HUDEP-2 (cell line): ENCODE data around the gene SRP68.

Source experiments
- DNase-seq, 76 experiments: peaks; one replicate each; lab custom pipeline; 2025; ENCODE audit not compliant: unreplicated experiment in 76 of 76; lab: John Stamatoyannopoulos, UW

Gene SRP68

GRCh38 chr17:76004750-76005262 lies 67.5 kb downstream of the SRP68 start:
- no peak for DNase-seq

- no peak for DNase-seq
Measured at GRCh38 chr17:76003915-76004314, 68.4 kb downstream of the SRP68 start.

DNA sequence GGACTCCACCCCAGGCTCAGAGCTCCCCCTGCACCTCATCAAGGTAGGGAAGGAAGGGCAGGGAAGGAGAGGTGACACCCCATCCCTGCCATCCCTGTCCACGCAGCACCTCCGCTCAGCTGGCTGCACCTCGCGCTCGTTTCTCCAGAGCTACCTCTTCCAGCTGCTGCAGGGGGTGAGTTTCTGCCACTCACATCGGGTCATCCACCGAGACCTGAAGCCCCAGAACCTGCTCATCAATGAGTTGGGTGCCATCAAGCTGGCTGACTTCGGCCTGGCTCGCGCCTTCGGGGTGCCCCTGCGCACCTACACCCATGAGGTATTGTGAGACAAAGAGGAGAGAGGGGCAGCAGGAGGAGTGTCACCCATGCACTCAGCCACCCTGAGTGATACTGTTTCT lies 70.2 kb downstream of the SRP68 start:
- DNase-seq = no peak

- DNase-seq = no peak
Measured at GRCh38 chr17:76000755-76001521, 71.4 kb downstream of the SRP68 start, which contains the start of gene CDK3. Gene CDK3, plus strand, starts transcription at chr17:76000855. Its CDS starts 571 bp downstream, at chr17:76001426.

GRCh38 chr17:76000016-76000754 lies 72.1 kb downstream of the SRP68 start:
- peak in 57 of 76 experiments; percentile 6 to 70 (median 42) for DNase-seq

DNA sequence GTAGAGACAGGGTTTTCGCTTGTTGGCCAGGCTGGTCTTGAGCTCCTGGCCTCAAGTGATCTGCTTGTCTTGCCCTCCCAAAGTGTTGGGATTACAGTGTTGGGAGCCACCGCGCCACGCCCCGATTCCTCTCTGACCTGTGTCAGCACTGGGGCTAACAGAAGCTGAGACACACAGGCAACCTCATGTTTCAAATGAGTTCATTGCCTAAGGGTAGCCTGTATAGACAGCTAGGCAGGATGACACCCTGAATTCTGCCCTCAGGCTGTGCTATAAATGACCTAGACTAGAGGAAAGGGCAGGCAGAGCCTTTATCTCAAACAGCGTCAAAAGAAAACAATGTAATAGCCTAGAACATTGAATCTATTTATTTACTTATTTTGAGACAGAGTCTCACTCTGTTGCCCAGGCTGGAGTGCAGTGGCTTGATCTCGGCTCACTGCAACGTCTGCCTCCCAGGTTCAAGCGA lies 74.0 kb downstream of the SRP68 start:
- no peak for DNase-seq

DNA sequence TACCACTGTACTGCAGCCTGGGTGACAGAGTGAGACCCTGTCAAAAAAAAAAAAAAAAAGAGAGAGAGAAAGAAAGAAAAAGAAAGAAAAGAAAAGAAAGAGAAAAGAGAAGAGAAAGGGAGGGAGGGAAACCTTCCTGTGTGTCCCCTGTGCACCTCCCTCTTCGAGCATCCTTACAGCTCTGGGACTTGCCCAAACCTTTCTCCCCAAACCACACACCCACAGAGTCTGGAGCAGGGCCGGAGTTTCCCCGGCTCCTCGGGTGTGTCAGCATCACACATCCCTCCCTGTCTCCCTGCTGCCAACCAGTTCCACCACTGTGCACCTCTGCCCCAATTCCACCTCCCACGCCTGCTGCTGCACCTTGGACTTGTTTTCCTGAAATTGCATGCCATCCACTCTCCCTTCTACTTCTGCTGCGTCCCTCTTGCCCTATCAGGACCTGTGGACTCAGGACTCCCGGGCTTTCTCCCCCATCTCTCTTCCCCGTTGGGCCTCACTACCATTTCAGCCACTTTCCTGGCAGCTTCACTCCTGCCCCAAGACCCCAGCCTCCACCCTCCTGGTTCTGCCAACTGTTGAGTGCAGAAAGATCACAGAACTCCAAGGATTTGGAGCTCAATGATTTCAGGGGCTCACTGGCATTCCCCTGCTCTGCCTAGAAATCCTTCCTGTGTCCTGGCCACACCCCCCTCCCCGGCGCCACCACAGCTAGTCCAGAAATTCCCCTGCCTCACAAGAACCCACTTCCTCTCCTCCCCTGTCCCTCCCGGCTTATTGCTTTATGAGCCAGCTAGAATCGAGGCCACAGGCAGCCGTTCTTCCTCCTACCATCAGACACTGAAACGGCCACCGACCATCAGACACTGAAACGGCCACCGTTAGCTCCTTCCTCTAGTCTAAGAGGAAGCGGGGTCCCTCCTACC lies 75.4 kb downstream of the SRP68 start:
- DNase-seq = no peak

DNA sequence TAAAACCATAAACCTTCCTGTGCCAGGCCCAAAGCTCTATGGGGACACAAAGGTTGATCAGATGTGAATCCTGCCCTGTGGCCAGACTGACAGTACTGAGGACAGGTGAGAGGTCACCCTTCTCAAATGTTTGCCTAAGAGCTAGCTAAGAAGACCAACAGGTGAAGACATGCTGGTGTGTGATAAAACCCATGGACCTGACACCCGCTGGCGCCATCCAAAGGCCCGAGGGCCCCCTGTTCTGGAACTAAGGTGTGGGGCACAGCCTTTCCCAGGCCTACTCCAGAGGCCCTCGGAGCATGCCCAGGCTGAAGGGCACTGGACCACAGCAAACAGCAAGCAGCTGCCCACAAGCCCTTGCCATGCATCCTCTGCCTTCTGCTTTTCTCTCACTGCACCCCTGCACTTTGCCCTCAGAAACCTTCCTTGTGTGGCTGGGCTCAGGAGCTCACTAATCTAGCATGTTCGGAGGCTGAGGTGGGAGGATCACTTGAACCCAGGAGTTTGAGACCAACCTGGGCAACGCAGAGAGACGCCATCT lies 76.9 kb downstream of the SRP68 start:
- no peak for DNase-seq

DNA sequence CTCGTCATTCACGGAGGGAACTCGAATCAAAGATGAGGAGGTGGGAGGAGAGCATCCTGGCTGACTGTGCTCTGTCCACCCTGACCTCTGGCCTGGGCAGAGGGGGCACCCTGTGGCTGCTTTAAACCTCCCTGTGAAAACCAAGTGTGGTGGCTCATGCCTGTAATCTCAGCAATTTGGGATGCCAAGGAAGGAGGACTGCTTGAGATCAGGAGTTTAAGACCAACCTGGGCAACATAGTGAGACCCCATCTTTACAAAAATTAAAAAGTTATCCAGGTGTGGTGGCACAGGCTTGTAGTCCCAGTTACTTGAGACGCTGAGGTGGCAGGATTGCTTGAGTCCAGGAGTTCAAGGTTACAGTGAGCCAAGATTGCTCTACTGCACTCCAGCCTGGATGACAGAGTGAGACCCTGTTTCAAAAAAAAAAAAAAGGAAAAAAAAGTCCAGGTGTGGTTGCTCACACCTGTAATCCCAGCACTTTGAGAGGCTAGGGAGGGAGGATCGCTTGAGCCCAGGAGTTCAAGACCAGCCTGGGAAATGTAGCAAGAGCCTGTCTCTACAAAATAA lies 77.4 kb downstream of the SRP68 start:
- no peak for DNase-seq

- no peak for DNase-seq
Measured at GRCh38 chr17:75991396-75991795, 80.9 kb downstream of the SRP68 start.
